Measurements from ENCODE around the gene KPNA6. TPM values are rescaled to one million over a fixed set of nuclear protein-coding genes. Genes with fewer than 3 reads are reported as not detected.
"Not testable (repeated sequence)": the region's sequence is repeated elsewhere in the genome, so short reads cannot be mapped to it uniquely, and the experiment has no call there.

The KPNA6 gene
- total and polyA plus RNA-seq, 3 donors from 2014 or later, result 56.5 to 107 (median 64.6) TPM

DNA sequence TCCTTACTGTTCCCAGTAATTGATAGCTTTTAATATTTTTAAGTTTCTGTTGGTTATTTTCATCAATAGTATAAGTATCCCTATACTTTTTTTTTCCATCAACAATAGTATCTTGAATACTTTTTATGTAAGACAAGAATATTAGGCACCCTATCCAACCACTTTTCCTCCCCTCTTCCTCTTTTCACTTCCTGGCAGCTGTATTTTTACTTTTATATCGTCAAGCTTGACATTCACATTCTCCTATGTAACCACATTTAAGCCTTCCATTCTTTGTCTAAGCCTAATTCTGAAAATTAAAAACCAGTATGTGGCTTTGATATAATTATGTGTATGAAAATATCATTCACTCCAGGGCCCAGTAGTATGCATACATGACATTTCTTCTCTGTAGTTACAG is 25.8 kb upstream of the KPNA6 start:
- Histone ChIP-seq H3K27me3 (no peaks in the 10 kb centered on the region), H3K27ac (no peak overlapping the region), H3K36me3 (ENCODE audit: low read depth, missing control alignments) (no peaks in the 10 kb centered on the region), H3K4me1 (no peaks in the 10 kb centered on the region), H3K4me3 (no peak overlapping the region), H3K9me3 (no peaks in the 10 kb centered on the region)
- WGBS, 2 donors, result 72 to 77% methylated on average over 1 of the region's 1 CpG
- TF ChIP-seq POLR2A (IDR thresholded peaks at IDR 0.05) (no peak), CTCF (IDR thresholded peaks at IDR 0.05) (no peak)
- intact Hi-C loops (cut with DNase I; ENCODE audit: low total_unique reads), result no loop called here
- DNase-seq, result no peak

DNA sequence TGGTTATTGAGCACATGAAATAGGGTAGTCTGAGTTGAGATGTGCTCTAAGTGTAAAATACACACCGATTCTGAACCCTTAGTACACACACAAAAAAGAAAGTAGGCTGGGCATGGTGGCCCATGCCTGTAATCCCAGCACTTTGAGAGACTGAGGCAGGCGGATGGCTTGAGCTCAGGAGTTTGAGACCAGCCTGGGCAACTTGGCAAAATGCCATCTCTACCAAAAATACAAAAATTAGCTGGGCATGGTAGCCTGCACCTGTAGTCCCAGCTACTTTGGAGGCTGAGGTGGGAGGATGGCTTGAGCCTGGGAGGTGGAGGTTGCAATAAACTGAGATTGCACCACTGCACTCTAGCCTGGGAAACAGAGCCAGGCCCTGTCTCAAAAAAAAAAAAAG is 21.5 kb upstream of the KPNA6 start:
- H3K4me3 ChIP-seq; H3K27me3 ChIP-seq; DNase-seq; H3K4me1 ChIP-seq; H3K36me3 ChIP-seq (ENCODE audit: low read depth, missing control alignments); H3K27ac ChIP-seq; intact Hi-C loops (cut with DNase I; ENCODE audit: low total_unique reads); H3K9me3 ChIP-seq: not testable (repeated sequence)
- WGBS, 2 donors, result 97 to 100% methylated on average over 2 of the region's 2 CpGs

- intact Hi-C loops (cut with DNase I; ENCODE audit: low total_unique reads), result no loop called here
- Histone ChIP-seq H3K9me3 (no peaks in the 10 kb centered on the region), H3K27me3 (no peaks in the 10 kb centered on the region), H3K27ac (no peak overlapping the region), H3K36me3 (ENCODE audit: low read depth, missing control alignments) (no peaks in the 10 kb centered on the region), H3K4me1 (no peaks in the 10 kb centered on the region), H3K4me3 (no peak overlapping the region)
- 93 to 98% methylated on average over 8 of the region's 8 CpGs for WGBS, 2 donors
- TF ChIP-seq POLR2A (IDR thresholded peaks at IDR 0.05), result no peak
- no peak for TF ChIP-seq CTCF (IDR thresholded peaks at IDR 0.05)
- no peak for DNase-seq
These were observed 16.7 kb upstream of the KPNA6 start for GRCh38 chr1:32091176-32091575.

DNA sequence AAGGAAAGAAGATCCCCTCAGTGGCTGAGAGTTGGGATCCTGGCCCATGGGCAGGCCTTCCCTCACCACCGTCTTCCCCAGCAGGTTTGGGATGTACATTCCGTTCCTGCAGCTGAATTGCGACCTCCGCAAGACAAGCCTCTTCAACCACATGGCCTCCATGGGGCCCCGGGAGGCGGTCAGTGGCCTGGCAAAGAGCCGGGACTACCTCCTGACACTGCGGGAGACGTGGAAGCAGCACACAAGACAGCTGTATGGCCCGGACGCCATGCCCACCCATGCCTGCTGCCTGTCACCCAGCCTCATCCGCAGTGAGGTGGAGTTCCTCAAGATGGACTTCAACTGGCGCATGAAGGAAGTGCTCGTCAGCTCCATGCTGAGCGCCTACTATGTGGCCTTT is 16.3 kb upstream of the KPNA6 start:
- H3K27ac ChIP-seq, result no peak overlapping the region
- H3K4me1 ChIP-seq, result no peaks in the 10 kb centered on the region
- WGBS, 2 donors, result 95% methylated on average over 15 of the region's 15 CpGs; no CpG with 5 or more reads in 1 of the 2 donors
- no peak for DNase-seq
- no peaks in the 10 kb centered on the region for H3K9me3 ChIP-seq
- no peaks in the 10 kb centered on the region for H3K27me3 ChIP-seq
- intact Hi-C loops (cut with DNase I; ENCODE audit: low total_unique reads), result no loop called here
- no peaks in the 10 kb centered on the region for H3K36me3 ChIP-seq (ENCODE audit: low read depth, missing control alignments)
- TF ChIP-seq POLR2A (IDR thresholded peaks at IDR 0.05) (no peak), CTCF (IDR thresholded peaks at IDR 0.05) (no peak)
- no peak overlapping the region for H3K4me3 ChIP-seq

- Histone ChIP-seq H3K27ac (no peak overlapping the region), H3K4me1 (no peaks in the 10 kb centered on the region), H3K27me3 (no peaks in the 10 kb centered on the region), H3K9me3 (no peaks in the 10 kb centered on the region), H3K4me3 (no peak overlapping the region), H3K36me3 (ENCODE audit: low read depth, missing control alignments) (no peaks in the 10 kb centered on the region)
- 93 to 95% methylated on average over 11 of the region's 11 CpGs for WGBS, 2 donors
- intact Hi-C loops (cut with DNase I; ENCODE audit: low total_unique reads), result no loop called here
- DNase-seq, result no peak
- no peak for TF ChIP-seq POLR2A (IDR thresholded peaks at IDR 0.05)
- no peak for TF ChIP-seq CTCF (IDR thresholded peaks at IDR 0.05)
These were observed 12.9 kb upstream of the KPNA6 start for GRCh38 chr1:32094746-32095521.
